Measurements from ENCODE around the gene TCF15.

- TF ChIP-seq CTCF (IDR thresholded peaks at IDR 0.05) (no peak), POLR2A (IDR thresholded peaks at IDR 0.05; ENCODE audit: low read depth) (no peak), POLR2AphosphoS5 (IDR thresholded peaks at IDR 0.05) (no peak), EP300 (IDR thresholded peaks at IDR 0.05) (no peak)
Observed at GRCh38 chr20:635028-635892, 25.2 kb upstream of the TCF15 start.

All from esophagus muscularis mucosa (tissue), 4 donors.